GM18517 (cell line): ENCODE data around the gene RAB35.

Experiments used
- ATAC-seq: cut with Tn5 transposase; IDR thresholded peaks from one replicate; pipeline ENCODE4 v1.9.1; 2021; ENCODE audit warnings: mild to moderate bottlenecking, moderate library complexity; ENCODE audit not compliant: unreplicated experiment

RAB35 gene

DNA sequence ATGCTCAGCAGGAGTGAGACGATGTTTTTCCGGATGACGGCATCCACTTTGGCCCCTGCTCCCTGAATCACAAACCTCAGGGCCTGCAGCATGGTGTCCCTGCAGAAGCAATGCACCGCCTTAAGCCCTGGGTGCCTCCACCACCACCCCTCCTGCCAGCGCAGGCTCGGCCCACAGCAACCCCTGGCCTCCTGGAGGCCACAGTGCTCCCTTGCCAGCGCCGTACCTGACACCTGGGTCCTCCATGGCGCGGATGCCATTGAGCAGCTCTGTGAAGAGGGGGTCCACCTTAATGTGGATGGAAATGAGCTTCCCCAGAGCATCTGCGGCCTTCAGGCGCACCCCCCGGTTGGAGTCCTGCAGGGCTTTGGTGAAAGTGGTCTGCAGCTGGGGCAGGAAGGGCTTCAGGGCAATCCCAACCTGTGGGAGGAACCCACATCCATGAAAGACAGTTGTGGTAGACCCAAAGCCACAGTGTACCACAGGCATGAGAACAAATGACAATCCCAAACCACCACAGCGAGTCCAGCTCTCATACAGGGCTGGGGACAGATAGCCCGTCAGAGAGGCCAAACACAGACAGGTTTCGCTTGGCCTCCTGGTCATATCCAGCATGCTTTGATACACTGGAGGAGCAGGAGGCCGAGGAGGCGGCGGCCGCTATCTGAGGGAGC is 17.9 kb upstream of the RAB35 start:
- ATAC-seq: no peak

DNA sequence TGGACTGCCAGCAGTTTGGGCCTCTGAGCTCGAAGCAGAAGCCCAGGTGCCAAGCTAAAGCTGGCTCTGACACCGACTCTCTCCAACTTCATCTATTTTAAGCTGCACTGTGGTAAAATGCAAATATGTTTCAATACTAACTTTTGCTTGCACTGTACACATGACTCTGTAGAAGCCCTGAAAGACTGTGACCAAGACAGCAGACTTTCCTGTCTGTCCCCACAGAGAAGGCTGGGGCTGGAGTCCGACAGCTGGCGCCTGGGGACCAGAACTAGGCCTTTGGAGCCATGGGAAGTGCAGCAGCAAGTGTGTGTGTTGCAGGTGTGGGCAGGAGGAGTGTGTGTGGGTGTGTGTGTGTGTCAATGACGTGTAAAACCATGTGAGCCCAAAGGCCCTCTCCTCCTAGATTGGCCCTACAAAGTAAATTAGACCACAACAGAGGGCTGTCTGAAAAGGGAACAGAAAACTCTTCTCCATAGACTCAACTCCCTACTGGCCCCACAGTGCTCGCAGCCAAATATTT is 16.4 kb upstream of the RAB35 start:
- ATAC-seq: peak; percentile 89

DNA sequence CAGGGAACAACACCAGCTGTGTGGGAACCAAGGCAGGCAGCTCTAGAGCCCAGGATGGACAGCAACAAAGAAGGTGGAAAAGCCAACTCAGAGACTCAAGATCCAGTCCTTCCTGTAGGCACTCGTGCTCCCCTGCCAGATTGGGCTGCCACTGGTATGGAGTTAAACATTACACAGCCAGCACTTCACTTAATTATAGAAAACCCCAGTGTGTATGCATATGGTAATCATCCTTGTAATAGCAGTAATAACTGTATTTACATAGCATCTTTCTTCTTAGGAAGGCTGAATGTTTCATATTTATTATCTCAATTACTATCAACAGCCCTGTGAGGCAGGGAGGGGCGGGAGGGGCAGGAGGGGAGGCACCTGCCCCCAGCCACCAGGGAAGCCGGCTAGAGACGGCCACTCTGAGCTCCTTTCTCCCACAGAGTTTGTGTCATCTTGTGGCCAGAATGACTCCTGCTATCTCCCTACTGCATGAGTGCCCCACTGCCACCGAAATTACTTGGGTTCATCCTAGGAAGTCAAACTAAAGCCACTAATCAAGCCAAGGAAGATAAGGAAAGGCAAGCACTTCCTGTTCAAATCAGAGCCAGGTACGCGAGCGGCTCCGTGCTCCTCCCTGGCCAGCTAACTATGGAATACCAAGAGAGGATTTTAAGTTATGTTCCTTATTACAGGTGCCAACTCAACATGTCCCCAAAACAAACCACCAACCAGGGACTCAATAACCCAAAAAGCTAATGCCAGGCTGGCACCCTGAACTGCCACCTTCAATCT is 15.7 kb upstream of the RAB35 start:
- ATAC-seq: no peak

DNA sequence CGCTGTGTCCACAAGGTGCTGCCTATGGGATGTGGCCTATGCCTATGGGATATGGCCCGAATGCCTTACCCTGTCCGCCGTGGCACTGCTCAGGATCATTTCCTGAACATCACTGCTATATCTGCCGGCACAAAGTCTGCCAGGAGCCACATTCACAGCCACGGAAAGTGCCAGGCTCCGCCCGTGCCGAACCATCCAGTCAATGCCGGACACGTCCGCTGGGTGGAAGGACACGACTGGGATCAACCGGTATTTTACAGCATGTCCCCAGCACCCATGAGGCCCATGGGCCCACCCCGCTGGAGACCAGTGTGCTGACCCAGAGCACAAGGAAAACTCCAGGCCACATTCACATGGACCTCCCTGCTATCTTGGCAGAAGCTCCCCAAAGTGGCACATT is 14.6 kb upstream of the RAB35 start:
- ATAC-seq: no peak

DNA sequence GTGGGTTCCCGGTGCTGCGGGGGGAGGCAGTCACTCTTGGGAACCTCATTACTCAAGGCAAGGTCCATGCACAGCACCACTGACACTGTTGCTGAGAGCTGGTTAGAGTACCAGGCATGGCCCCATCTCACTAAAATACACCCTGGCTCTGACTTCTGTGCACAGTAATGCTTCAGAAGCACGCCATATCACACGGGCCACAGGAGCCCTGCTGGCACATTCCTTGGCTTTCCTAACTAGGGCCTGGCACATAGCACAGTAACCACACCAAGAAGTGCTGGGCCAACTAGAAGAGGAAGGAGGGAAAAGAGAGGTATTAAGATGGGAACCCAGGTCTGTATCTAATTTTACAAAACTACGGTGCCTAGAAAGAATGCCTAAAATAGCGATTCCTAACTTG is 13.5 kb upstream of the RAB35 start:
- ATAC-seq: no peak

DNA sequence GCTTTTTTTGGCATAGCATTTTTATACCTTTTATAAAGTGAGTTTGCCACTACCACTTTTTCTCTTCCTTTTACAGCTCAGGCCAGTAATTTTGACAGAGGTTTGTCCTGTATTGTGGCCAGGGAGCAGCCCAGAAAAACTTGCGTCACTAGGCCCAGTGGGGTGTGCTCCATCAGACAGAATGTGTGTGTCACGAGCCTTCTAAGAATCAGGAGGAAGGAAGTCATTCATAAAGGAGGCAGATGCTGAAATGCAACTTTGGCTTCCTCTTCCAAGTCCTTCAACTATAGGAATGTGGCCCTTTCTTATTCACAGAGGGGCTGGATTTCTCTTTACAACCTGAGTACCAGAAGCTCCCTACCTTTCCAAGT is 10.1 kb upstream of the RAB35 start:
- ATAC-seq: no peak

DNA sequence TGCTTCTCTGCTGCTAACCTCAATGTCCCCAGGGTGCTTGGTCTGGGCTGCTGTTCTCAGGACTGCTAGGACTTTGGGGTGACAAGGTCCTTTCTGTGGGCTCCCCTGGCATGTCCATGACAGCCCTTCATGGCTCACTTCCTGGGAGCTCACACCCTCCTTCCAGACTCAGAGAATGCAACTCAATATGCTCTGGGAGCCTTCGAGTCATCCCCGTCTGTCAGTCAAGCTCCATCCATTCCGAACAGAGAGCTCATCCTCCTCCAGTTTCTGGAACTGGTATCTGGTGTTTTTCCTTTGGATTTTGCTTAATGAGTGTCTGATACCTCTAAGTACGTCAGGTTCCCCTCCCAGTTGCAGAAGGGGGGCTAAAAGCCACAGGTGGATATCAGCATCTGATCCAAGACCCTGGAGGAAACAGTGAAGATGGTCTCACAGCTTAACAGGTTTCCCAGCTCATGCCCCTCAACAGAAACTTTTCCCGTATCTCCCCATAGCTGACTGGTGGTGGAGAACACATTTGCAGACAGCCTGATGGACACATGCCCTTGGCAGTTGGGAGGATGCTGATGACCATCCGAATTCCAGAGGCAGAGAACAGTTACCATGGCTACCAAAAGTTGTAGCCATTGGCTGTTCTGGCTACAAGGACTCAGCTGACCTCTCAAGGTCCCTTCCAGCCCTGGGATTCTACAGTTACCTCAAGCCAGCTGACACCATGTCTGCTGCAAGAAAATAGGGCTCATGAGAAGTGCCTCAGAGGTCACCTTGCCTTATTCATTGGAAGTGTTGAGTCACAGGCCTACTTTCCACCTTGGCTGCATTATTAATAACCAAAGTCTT is 9.5 kb upstream of the RAB35 start:
- ATAC-seq: no peak

DNA sequence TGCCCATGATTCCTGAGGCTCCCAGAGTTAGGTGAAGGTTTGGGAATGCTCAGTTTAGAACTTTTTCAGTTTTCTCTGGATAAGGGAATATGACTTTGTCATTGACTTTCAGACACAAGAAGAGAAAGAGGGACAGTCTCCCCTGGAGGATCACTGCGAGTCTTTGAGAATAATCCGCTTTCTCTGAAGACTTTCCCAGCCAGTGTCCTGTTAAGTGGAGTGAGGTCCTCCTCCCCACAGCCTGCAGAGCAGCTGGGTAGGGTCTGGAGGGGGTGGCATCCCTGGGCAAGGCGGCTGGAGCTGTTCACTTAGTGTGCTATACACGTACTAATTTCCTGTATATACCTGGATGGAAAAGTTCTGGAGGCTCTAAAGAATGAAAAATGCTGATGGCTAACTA is 8.5 kb upstream of the RAB35 start:
- ATAC-seq: no peak

DNA sequence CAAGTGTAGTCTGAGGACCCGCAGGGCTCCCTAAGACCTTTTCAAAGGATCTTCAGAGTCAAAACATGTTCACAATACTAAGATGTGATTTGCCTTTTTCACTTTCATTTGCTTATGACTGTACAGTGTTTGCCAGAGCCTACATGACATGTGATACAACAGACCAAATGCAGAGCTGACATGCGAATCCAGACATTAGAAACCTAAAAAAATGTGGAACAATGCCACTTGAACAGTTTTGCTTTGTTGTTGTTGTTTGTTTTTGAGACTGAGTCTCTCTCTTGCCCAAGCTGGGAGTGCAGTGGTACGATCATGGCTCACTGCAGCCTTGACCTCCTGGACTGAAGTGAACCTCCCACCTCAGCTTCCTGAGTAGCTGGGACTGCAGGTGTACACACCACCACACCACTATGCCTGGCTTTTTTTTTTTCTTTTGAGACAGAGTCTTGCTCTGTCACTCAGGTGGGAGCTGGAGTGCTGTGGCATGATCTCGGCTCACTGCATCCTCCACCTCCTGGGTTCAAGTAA is 5.3 kb upstream of the RAB35 start:
- peak; percentile 54 for ATAC-seq

DNA sequence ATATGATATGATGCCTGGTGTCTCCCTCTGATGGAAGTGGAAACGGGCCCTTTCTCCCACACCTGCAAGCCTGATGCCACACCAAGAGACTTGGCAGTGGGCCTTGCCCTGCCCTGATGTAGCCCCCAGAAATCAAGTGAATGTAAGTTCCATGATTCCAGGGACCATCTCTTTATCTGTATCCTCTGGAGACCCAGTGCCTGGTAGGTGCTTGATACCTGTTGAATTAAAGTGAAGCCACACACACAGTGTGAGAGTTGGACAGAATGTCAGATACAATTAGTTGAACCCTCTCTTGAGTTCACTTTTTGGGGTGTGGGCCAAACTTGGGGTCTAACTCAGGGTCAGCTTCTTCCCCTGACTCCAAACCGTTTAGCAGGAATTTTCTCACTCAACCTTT is 4.8 kb upstream of the RAB35 start:
- no peak for ATAC-seq

DNA sequence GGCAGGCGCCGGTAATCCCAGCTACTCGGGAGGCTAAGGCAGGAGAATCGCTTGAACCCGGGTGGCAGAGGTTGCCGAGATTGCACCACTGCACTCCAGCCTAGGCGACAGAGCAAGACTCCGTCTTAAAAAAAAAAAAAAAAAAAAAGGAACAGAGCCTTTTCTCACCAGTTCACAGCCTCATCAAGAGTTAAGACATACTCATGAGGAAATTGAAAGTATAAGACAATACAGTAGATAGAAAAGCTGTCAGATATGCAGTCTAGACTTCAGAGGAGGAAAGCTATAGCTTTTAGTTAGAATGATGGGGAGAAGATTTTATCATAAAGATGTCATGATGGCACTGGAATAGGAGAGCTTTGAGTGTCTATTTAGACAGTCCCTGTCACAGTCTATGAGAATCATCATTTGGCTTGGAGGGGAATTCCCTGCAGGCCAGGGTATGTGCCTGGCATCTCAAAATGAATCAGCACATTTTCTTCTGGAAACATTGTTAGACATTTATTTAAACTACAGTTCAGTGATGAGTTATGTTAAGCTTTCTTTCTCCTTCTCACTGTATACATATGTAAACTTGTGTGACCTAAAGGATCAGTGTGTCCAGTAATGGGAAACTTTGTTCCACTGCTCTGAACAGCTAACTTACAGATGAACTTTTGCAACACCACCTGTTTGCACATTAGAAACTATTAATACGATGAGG is 2.9 kb upstream of the RAB35 start:
- peak; percentile 39 for ATAC-seq

DNA sequence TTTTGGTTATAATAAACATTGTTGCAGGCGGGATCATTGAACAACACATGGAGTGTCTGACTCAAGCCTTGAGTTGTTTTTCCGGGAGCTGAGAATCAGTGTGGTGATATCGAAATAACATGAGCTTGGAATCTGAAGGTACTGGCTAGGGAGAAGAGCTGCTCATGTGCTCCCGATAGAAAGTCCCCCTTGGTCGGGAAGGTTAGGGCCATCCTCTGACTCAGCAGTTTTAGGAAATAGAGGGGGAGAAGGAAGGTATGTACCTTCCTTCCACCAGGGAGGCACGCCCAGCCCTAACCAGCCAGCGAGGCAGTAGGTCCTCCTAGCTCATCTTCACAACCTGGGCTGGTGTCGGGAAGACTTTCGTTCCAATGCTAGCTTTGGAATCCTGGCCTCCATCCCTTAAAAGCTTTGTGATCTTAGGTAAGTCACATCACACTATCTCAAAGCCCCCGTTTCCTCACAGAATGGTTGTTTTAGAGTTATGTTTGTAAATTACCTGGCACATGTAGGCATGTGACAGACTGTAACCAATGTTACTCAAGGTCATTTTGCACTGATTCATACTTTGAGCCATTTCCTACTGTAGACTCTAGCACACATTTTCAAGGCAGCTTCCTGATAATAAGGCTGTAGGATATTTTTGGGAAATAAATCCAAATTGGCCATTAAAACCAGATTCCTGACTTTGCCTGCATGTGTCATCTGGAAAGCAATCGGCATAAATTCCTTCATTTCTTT is 1.9 kb upstream of the RAB35 start:
- ATAC-seq: no peak

DNA sequence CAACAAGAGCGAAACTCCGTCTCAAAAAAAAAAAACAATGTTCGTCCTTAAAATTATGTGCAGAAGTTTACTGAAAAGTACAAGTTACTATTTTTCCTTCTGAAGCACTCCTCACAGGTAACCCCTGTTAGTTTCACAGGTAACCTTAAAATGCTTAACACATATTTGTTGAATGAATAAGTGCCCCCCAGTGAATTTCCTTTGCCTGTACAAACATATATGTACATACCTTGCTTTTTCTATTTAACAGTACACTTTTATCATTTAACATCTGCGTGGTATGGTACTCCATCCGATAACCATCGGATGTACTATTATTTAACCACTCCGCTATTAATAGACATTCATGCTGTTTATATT is 1.4 kb upstream of the RAB35 start:
- no peak for ATAC-seq

DNA sequence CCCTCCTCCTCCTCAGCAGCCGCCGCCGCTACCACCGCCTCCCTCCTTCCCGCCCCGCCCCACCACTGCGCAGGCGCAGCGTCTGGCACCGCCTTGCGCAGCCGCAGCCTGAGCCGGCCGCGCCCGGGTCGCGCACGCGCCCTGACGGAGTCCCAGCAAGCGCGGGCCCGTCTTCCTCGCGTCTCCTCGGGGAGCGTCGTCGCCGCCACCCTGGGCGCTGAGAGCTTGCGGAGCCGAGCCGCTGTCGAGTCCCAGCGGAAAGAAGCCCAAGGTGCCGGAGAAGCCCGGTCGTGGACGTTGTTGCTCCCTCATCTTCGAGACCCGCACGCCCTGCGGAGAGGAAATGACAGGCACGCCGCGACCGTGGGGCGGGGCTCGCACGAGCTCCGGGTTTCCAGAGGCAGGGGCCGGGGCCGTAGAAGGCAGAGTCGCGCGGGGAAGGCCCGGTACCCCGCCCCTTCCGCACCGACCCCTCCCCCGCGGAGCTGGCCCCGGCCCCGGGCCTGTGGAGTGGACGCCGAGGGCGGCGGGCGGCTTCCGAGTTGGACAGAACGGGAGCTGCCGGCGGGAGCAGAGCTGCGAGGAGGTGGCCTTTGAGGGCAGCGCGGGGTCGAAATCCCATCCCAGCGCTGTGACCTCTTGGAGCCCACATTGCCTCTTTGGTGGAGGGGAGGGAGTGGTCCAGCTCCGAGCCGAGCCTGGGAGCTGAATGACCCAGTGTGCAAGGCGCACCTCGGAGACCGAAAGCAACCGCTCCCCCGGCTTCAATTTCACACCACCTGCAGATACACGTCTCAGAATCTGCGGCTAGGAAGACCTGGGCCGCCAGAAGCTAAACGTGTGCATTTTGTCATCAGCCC is 469 bp upstream of the RAB35 start:
- peak; percentile 26 for ATAC-seq

DNA sequence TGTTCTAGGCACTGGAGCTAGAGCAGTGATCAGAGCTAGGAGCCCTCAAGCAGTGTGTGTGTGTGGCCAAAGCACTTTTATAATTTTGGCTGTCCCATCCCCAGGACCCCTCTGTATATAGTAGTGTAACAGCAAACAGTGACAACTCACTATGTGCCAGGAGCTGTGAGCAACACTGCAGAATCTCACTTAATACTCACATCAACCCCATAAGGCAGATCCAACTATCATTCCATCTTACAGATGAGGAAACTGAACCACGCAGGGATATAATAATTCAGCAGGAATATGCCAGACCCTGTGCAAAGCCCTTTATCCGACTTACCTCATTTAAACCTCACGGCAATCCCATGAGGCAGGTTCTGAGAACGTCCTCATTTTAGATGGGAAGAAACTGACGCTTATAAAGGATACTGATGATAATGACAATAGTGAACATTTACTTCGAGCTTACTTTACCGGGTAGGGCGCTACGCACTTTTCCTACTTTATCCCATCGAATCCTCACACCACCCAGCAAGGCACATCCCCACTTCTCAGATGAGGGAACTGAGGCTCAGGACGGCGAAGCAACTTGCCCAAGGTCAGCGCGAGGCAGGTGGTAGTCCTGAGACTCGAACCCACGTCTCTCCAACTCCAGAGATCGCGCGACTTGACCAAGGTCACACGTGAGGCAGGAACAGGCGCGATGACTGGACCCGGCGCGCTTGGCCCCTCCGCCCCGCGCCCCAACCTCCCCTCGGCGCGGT is 687 bp downstream of the RAB35 start:
- no peak for ATAC-seq

DNA sequence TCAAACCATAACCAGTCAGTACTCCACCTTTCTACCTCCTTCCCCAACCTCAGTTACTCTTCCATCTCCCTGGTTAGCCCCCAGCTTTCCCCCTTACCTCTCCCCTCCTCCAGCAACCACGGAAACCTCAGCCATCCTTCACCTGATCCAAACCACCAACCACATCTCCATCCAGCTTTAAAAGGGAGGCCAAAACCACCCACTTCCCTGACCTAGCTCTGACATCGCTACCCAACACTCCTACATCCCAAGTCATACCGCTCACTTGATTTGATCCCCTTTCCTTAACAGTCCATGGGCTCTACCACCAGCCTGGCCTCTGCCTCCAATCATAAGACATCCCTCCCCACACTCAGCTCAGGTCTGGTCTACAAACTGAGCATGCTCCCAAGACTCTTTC is 1.5 kb downstream of the RAB35 start:
- no peak for ATAC-seq

DNA sequence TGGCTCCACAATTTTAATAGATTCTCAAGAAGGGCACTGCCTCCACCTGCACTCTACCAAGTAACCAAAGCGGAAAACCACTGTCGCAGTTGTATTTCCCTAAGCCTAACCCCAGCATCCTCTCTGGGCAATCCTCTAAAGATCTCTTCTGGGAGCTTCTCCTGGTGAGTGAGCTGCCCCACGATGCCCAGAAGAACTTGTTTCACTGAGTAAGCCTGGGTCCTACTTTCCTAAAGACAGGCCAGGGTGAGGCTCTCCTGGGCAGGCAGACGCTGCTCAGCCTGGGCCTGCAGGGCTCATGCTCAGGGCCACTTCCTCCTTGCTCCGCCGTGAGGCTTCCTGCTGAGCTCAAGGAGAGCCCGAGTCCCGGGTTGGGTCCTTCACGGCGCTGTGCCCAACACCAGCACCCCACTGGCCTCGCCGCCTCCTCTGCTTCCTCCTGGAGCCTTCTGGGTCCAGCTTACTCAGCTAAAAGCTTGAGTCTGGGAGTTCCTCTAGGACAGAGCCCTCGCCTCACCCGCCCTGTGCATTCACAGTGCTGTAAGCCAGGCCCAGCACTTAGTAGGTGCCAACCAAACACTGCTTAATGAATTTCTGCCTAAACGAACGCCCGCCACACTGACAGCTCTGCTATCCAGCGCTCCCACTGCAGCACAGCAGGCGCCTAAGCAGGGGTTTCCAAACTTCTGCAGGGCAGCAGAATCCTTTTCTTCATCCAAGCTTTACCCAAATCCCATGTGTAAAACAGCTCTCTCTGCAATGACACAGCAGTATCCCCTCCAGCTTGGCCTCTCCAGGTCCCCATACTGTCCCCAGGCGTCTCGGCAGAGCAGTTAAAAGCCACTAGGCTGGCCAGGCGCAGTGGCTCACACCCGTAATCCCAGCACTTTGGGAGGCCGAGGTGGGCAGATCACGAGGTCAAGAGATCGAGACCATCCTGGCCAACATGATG is 5.7 kb downstream of the RAB35 start:
- ATAC-seq: peak; percentile 41
